GM21423 (cell line): Measurements from ENCODE around the gene SFTPB.
"Not testable (repeated sequence)": the region's sequence is repeated elsewhere in the genome, so short reads cannot be mapped to it uniquely, and the experiment has no call there.

ENCODE experiments used
- ATAC-seq: cut with Tn5 transposase; IDR thresholded peaks from one replicate; pipeline ENCODE4 v1.9.1; 2021; ENCODE audit warnings: mild to moderate bottlenecking, moderate library complexity; ENCODE audit not compliant: unreplicated experiment

Gene SFTPB

GRCh38 chr2:85617723-85618122 is 50.3 kb downstream of the SFTPB start:
- not testable (repeated sequence) for ATAC-seq

GRCh38 chr2:85615413-85615728 is 52.6 kb downstream of the SFTPB start:
- ATAC-seq: no peak

GRCh38 chr2:85614757-85615156 is 53.2 kb downstream of the SFTPB start:
- not testable (repeated sequence) for ATAC-seq

- no peak for ATAC-seq
Measured at GRCh38 chr2:85613717-85614515, 54.1 kb downstream of the SFTPB start.

GRCh38 chr2:85611705-85612587 is 56.1 kb downstream of the SFTPB start, which contains the start of gene C2orf68:
C2orf68 (minus strand) TSS chr2:85612066; CDS start chr2:85611984, 82 bp downstream.
- peak; percentile 70 for ATAC-seq

GRCh38 chr2:85611217-85611704 is 56.7 kb downstream of the SFTPB start:
- ATAC-seq: no peak
